Progenitor cell of endocrine pancreas (in vitro differentiated cells): Measurements from ENCODE around the gene BTRC. TPM values are rescaled to one million over a fixed set of nuclear protein-coding genes. Genes with fewer than 3 reads are reported as not detected.
A peak's percentile ranks its signal among the peaks of the same experiment; 100 is the strongest.

ENCODE experiments used
- DNase-seq: peaks from one replicate; pipeline ENCODE4 v3.0.0; 2021; ENCODE audit warnings: low spot score; ENCODE audit not compliant: unreplicated experiment
- H3K27ac Mint-ChIP-seq: 2 replicates; pipeline ENCODE4 v1.8.0; 2021; ENCODE audit warnings: mild to moderate bottlenecking, moderate library complexity, mixed read lengths
- H3K27me3 Mint-ChIP-seq: 2 replicates; pipeline ENCODE4 v1.8.0; 2021; ENCODE audit warnings: mixed read lengths
- H3K36me3 Mint-ChIP-seq: 2 replicates; pipeline ENCODE4 v1.8.0; 2022; ENCODE audit warnings: mixed read lengths; ENCODE audit not compliant: insufficient read depth
- H3K4me1 Mint-ChIP-seq: 2 replicates; pipeline ENCODE4 v1.8.0; 2021; ENCODE audit warnings: low read depth, mixed read lengths
- H3K4me3 Mint-ChIP-seq: 2 replicates; pipeline ENCODE4 v1.8.0; 2021; ENCODE audit warnings: low read depth, mild to moderate bottlenecking, moderate library complexity, mixed read lengths
- H3K9me3 Mint-ChIP-seq: 2 replicates; pipeline ENCODE4 v1.8.0; 2021; ENCODE audit warnings: low read depth, mixed read lengths
- CTCF ChIP-seq: fragments of 200-600 bp; sonication (generic); IDR thresholded peaks from one replicate; pipeline ENCODE4 v1.5.0; 2021; ENCODE audit warnings: antibody characterized with exemption, mild to moderate bottlenecking; ENCODE audit not compliant: unreplicated experiment
- total RNA-seq: library from RNA; stranded (reverse); gene quantifications from 2 replicates; pipeline ENCODE4 v1.2.1, GENCODE V29; 2021

The BTRC gene
- total RNA-seq, 1 donor from 2014 or later: 46.5 TPM

- no peak for TF ChIP-seq CTCF
Observed at GRCh38 chr10:101451667-101452069, 97.7 kb downstream of the BTRC start.

GRCh38 chr10:101452176-101452575 lies 98.2 kb downstream of the BTRC start:
- Mint-ChIP-seq H3K9me3 (no peaks in the 10 kb centered on the region), H3K36me3 (no peaks in the 10 kb centered on the region), H3K27me3 (peaks cover 19% of the 10 kb centered on the region), H3K4me1 (peaks cover 11% of the 10 kb centered on the region), H3K4me3 (no peak overlapping the region), H3K27ac (no peak overlapping the region)
- no peak for DNase-seq
- TF ChIP-seq CTCF: no peak

More at GRCh38 chr10:101451667-101452069, 97.7 kb downstream of the BTRC start:
- peaks cover 11% of the 10 kb centered on the region for H3K4me1 Mint-ChIP-seq
- no peaks in the 10 kb centered on the region for H3K9me3 Mint-ChIP-seq
- peaks cover 19% of the 10 kb centered on the region for H3K27me3 Mint-ChIP-seq
- no peaks in the 10 kb centered on the region for H3K36me3 Mint-ChIP-seq
- DNase-seq: no peak
- peak overlapping the region; percentile 74 for H3K27ac Mint-ChIP-seq
- no peak overlapping the region for H3K4me3 Mint-ChIP-seq

GRCh38 chr10:101452593-101452992 lies 98.6 kb downstream of the BTRC start:
- TF ChIP-seq CTCF: no peak
- DNase-seq: no peak
- peaks cover 11% of the 10 kb centered on the region for H3K4me1 Mint-ChIP-seq
- H3K27ac Mint-ChIP-seq: no peak overlapping the region
- H3K4me3 Mint-ChIP-seq: no peak overlapping the region
- no peaks in the 10 kb centered on the region for H3K36me3 Mint-ChIP-seq
- H3K27me3 Mint-ChIP-seq: peaks cover 19% of the 10 kb centered on the region
- no peaks in the 10 kb centered on the region for H3K9me3 Mint-ChIP-seq

- no peak overlapping the region for H3K4me3 Mint-ChIP-seq
- H3K4me1 Mint-ChIP-seq: peaks cover 11% of the 10 kb centered on the region
- no peaks in the 10 kb centered on the region for H3K9me3 Mint-ChIP-seq
- no peak for TF ChIP-seq CTCF
- no peak overlapping the region for H3K27ac Mint-ChIP-seq
- no peaks in the 10 kb centered on the region for H3K36me3 Mint-ChIP-seq
- no peak for DNase-seq
- peaks cover 19% of the 10 kb centered on the region for H3K27me3 Mint-ChIP-seq
Observed at GRCh38 chr10:101453318-101453717, 99.4 kb downstream of the BTRC start.

- no peaks in the 10 kb centered on the region for H3K36me3 Mint-ChIP-seq
- peaks cover 18% of the 10 kb centered on the region for H3K27me3 Mint-ChIP-seq
- TF ChIP-seq CTCF: no peak
- no peak overlapping the region for H3K4me3 Mint-ChIP-seq
- H3K27ac Mint-ChIP-seq: no peak overlapping the region
- H3K4me1 Mint-ChIP-seq: peaks cover 11% of the 10 kb centered on the region
- no peaks in the 10 kb centered on the region for H3K9me3 Mint-ChIP-seq
- no peak for DNase-seq
Observed at GRCh38 chr10:101453791-101454718, 100.1 kb downstream of the BTRC start.
